Measurements from ENCODE around the gene ARHGEF3.

Gene ARHGEF3

GRCh38 chr3:56822501-56822900 lies 20.8 kb upstream of the ARHGEF3 start:
- no peak for DNase-seq (ENCODE audit: low spot score)

- no peak for DNase-seq (ENCODE audit: low spot score)
These were observed 17.5 kb upstream of the ARHGEF3 start for GRCh38 chr3:56819016-56819809.

GRCh38 chr3:56818156-56818985 lies 16.6 kb upstream of the ARHGEF3 start:
- no peak for DNase-seq (ENCODE audit: low spot score)

- DNase-seq (ENCODE audit: low spot score) = no peak
These were observed 15.9 kb upstream of the ARHGEF3 start for GRCh38 chr3:56817646-56818045.

GRCh38 chr3:56816061-56816460 lies 14.3 kb upstream of the ARHGEF3 start:
- no peak for DNase-seq (ENCODE audit: low spot score)

GRCh38 chr3:56815589-56815988 lies 13.8 kb upstream of the ARHGEF3 start:
- DNase-seq (ENCODE audit: low spot score) = no peak

GRCh38 chr3:56813653-56813960 lies 11.9 kb upstream of the ARHGEF3 start:
- no peak for DNase-seq (ENCODE audit: low spot score)

GRCh38 chr3:56812754-56813652 lies 11.3 kb upstream of the ARHGEF3 start:
- no peak for DNase-seq (ENCODE audit: low spot score)

GRCh38 chr3:56811546-56812202 lies 9.9 kb upstream of the ARHGEF3 start:
- no peak for DNase-seq (ENCODE audit: low spot score)

GRCh38 chr3:56810577-56811545 lies 9.1 kb upstream of the ARHGEF3 start:
- DNase-seq (ENCODE audit: low spot score) = no peak

GRCh38 chr3:56806407-56806806 lies 4.7 kb upstream of the ARHGEF3 start:
- no peak for DNase-seq (ENCODE audit: low spot score)

GRCh38 chr3:56802790-56803189 lies 1.0 kb upstream of the ARHGEF3 start:
- no peak for DNase-seq (ENCODE audit: low spot score)

- DNase-seq (ENCODE audit: low spot score) = no peak
These were observed 613 bp upstream of the ARHGEF3 start for GRCh38 chr3:56802378-56802745.

GRCh38 chr3:56800832-56801661 lies 702 bp downstream of the ARHGEF3 start:
- DNase-seq (ENCODE audit: low spot score) = no peak

GRCh38 chr3:56800130-56800831 lies 1.5 kb downstream of the ARHGEF3 start:
- DNase-seq (ENCODE audit: low spot score) = no peak

GRCh38 chr3:56799251-56799882 lies 2.4 kb downstream of the ARHGEF3 start:
- peak; percentile 65 for DNase-seq (ENCODE audit: low spot score)

- DNase-seq (ENCODE audit: low spot score) = no peak
These were observed 4.8 kb downstream of the ARHGEF3 start for GRCh38 chr3:56796996-56797395.

GRCh38 chr3:56796202-56796601 lies 5.5 kb downstream of the ARHGEF3 start:
- DNase-seq (ENCODE audit: low spot score) = no peak

GRCh38 chr3:56795829-56796185 lies 5.9 kb downstream of the ARHGEF3 start:
- DNase-seq (ENCODE audit: low spot score) = no peak

Measured in LoVo (cell line).